GM19468 (cell line): ENCODE measurements around the gene TIMP4.

Experiments
- ATAC-seq: cut with Tn5 transposase; IDR thresholded peaks from one replicate; pipeline ENCODE4 v1.9.1; 2021; ENCODE audit warnings: mild to moderate bottlenecking, moderate library complexity, moderate number of reproducible peaks; ENCODE audit not compliant: unreplicated experiment; ENCODE audit errors: extremely low read depth

The TIMP4 gene

DNA sequence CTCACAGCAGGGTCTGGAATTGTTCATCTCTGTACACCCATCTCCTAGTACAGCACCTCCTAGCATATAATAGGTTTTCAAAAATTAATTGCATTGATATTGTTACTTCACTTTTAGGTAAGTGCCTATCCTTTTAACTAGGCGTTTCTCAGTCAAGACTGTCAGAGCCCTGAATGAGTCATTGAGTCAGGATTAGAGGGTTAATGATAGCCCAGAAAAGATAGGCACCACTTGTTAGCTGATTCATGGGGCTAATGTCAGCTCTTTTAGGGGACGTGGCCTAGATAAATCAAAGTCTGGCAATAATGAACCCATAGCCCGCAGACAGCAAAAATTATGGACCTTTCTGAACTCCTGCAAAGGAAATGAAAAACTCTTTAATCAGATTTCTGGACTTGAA, 42.9 kb downstream of the TIMP4 start:
- ATAC-seq: no peak

DNA sequence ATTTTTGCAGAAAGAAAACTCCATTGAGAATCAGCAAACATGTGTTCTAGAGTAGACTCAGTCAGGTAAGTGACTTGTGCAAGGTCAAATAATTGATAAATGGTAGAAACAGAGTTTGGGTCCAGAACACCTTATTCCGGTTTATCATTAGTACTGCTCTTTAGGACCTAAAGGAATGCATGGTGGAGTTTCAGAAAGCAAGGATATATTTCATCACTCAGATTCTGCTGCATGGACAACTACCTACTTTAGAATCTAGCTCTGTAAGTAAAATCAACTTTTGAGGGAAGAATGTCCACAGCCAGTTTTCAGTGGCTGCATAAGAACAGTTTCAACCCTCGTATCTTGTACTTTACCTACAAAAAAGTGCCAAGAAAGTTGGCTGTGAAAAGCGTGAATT, 43.6 kb downstream of the TIMP4 start:
- no peak for ATAC-seq

DNA sequence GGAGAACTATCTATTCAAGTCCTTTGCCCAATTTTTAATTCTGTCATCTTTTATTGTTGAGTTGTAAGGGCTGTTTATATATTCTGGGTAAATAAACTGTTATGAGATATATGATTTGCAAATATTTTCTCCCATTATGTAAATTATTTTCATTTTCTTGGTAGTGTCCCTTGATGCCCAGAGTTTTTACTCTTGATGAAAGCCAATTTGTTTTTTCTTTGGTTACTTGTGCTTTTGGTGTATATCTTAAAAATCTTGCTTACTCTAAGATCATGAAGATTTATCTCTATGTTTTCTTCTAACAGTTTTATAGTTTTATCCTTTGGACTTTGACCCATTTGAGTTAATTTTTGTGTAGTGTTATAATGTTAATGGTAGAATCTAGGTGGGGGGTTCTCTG, 44.5 kb downstream of the TIMP4 start:
- no peak for ATAC-seq

DNA sequence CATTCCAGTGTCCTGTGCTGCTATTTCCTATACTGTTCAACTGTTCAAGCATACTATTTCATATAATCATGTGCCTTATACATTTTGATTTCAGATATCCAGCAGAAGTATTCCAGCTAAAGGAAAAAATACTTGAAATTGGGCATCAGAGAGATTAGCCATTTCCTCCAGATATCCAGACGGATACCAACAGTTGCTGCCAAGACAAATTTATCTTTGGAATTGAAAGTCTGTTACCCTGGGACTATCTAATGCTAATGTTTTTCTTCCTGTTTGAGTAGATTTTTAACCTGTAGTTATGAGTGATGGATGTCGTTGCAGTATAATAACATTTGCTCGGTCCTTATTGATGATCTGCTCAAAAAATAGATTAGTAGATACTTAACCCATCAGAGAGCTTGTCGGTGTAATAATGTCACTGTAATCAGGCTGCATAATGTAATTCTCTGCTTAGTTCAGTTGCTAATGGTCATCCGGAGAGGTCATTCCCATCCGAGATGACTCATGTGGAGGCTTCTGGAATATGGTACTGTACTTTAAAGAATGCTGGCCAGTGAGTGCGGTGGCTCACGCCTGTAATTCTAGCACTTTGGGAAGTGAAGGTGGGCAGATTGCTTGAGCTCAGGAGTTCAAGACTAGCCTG, 51.5 kb downstream of the TIMP4 start:
- no peak for ATAC-seq
